Cerebellar cortex (tissue), 1 donor: ENCODE measurements around the gene NUP93.

Source experiments
- DNase-seq: peaks from one replicate; pipeline ENCODE4 v3.0.0-alpha.2; 2015; ENCODE audit warnings: low spot score

Gene NUP93

DNA sequence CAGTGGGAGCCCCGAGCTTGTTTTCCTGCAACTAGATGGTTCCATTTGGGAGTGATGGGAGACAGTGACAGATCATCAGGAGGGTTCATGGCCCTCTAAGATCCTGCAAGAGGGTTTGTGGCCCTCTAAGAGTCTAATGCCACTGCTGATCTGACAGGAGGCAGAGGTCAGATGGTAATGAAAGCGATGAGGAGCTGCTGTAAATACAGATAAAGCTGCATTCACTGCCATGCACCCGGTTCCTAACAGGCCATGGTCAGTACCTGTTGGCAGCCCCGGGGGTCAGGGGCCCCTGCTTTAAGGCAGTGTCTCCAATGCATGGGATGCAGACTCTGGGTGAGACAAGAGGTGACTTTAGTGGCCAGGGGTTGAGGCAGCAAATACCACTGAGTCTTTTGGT, 165.9 kb downstream of the NUP93 start:
- DNase-seq, result no peak

DNA sequence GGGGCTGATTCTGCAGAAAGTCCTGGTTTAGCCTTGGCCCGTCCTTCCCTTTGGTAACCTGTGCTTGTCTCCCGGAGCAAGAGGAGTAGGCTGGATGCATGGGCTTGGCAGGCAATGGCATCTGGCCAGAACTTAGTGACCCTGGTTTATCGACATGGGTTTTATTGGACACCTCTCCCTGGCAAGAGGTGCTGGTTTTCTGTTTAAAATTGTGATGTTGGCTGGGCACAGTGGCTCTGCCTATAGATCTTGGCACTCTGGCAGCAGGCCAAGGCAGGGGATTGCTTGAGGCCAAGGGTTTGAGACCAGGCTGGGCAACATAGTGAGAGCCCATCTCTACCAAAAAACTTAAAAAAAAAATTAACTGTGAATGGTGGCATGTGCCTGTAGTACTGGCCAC, 166.3 kb downstream of the NUP93 start:
- DNase-seq, result no peak

DNA sequence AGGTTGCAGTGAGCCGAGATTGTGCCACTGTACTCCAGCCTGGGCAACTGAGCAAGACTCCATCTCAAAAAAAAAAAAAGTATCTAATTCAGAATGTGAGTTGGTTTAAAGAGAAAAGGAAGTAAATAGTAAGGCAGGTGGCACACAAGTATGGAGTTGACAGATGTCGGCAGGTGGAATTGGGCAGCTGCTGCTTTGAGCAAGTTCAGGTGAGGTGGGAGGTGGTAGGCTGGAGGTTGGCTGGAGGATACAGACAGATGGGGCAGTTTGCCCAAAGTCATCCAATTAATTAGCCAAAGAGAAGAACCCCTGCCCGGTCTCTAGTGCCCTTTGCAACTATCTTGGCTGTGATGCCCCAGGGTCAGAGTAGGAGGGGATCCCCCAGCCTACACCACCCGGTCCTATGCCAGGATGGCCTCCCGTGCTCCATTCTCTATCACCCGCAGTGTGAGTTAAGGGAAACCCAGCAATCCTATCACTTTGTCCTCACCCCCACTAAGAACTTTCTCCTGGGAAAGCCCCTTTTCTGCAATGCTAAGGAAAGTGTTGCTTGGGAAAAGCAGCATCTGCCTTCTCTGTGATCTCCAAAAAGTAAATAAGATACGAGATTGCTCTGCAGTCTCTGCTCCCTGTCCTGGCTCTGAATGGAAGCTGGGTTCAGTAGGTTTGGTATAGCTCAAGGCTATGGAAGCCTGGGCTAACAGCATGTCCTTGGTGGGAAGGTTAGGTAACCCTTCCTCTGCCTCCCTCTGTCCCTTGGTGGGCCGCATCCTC, 167.3 kb downstream of the NUP93 start:
- DNase-seq, result no peak

DNA sequence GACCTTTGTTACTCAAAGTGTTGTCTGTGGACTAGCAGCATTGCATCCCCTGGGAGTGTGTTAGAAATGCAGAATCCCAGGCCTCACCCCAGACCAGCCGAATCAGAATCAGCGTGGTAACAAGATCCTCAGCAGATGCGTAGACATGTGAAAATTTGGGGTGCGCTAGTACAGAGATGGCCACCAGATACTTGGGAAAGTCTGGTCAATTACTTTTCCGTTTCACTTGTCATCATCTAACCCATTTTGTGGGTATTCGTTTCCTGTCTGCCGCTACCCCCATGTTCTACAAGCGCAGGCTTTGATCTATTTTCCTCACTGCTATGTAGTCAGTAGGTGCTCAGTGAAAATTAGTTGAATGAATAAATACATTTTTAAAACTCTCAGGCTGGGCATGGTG, 168.9 kb downstream of the NUP93 start:
- DNase-seq, result no peak
